ENCODE results near the gene TNRC6C.

TNRC6C gene

GRCh38 chr17:77957857-77958715, at the start of gene TNRC6C:
TNRC6C (plus strand) TSS chr17:77958703; CDS start chr17:78004207, 45,504 bp downstream.
- DNase-seq = peak; percentile 98

- DNase-seq = no peak
Measured at GRCh38 chr17:77909236-77909635, 49.3 kb upstream of the TNRC6C start.

GRCh38 chr17:77909816-77910215, 48.7 kb upstream of the TNRC6C start:
- no peak for DNase-seq

- DNase-seq = no peak
Measured at GRCh38 chr17:77914385-77915254, 43.9 kb upstream of the TNRC6C start.

- no peak for DNase-seq
Measured at GRCh38 chr17:77915594-77916021, 42.9 kb upstream of the TNRC6C start.

GRCh38 chr17:77916264-77916663, 42.2 kb upstream of the TNRC6C start:
- no peak for DNase-seq

GRCh38 chr17:77916703-77917481, 41.6 kb upstream of the TNRC6C start:
- DNase-seq = no peak

- DNase-seq = no peak
Measured at GRCh38 chr17:77919276-77919675, 39.2 kb upstream of the TNRC6C start.

- DNase-seq = no peak
Measured at GRCh38 chr17:77923135-77923534, 35.4 kb upstream of the TNRC6C start.

- DNase-seq = no peak
Measured at GRCh38 chr17:77923776-77924513, 34.6 kb upstream of the TNRC6C start.

GRCh38 chr17:77924757-77925336, 33.7 kb upstream of the TNRC6C start:
- DNase-seq = no peak

GRCh38 chr17:77925831-77926543, 32.5 kb upstream of the TNRC6C start:
- no peak for DNase-seq

GRCh38 chr17:77926981-77927380, 31.5 kb upstream of the TNRC6C start:
- DNase-seq = no peak

- no peak for DNase-seq
Measured at GRCh38 chr17:77927777-77928518, 30.6 kb upstream of the TNRC6C start.

- no peak for DNase-seq
Measured at GRCh38 chr17:77928519-77929179, 29.9 kb upstream of the TNRC6C start.

GRCh38 chr17:77929180-77929564, 29.3 kb upstream of the TNRC6C start:
- DNase-seq = no peak

- no peak for DNase-seq
Measured at GRCh38 chr17:77929871-77930436, 28.5 kb upstream of the TNRC6C start.

- no peak for DNase-seq
Measured at GRCh38 chr17:77930780-77931768, 27.4 kb upstream of the TNRC6C start.

All from NCI-H1436 treated with DMSO at 0.1 percent for 48 hours (cell line).